HepG2 (cell line): ENCODE measurements around the gene SERPINE2. TPM values are rescaled to one million over a fixed set of nuclear protein-coding genes. Genes with fewer than 3 reads are reported as not detected.

Experiments
- ATAC-seq: fragments of 200-7000 bp; cut with Tn5 transposase; 3 replicates; pipeline ENCODE4 v1.9.1; 2020; ENCODE audit warnings: mild to moderate bottlenecking, moderate library complexity
- BruUV-seq: library from RNA; stranded (reverse); fragments of 400-500 nt; replicated peaks from 2 replicates; lab custom pipeline; 2021; lab: Mats Ljungman, UMichigan
- CTCF ChIA-PET: fragments of 300-600 bp; formaldehyde crosslinking; extraction: SDS; loops from one replicate; lab custom pipeline; 2021; ENCODE audit warnings: low total read pairs, inconsistent platforms, low intra/inter-chr PET ratio; lab: Yijun Ruan, JAX
- POLR2A ChIA-PET: fragments of 350-600 bp; sonication (Branson Sonifier 250); formaldehyde crosslinking; loops from one replicate; lab custom pipeline; 2020; ENCODE audit warnings: antibody characterized with exemption, inconsistent platforms; lab: Yijun Ruan, JAX
- DNase-seq: peaks from one replicate; pipeline ENCODE4 v3.0.0-alpha.2; 2015; ENCODE audit warnings: low spot score
- FAIRE-seq: peaks from 3 replicates; lab custom pipeline; 2011; peaks lifted over from hg19 to GRCh38; lab: Jason Lieb, UNC
- H2AFZ ChIP-seq: one replicate; pipeline ENCODE4 v1.6.1; 2011; ENCODE audit warnings: low read length, inconsistent platforms
- H3K27ac ChIP-seq: fragments of 300-600 bp; 3 replicates; pipeline ENCODE4 v1.8.0; 2011; ENCODE audit warnings: mixed run types, mild to moderate bottlenecking, mixed read lengths, low read length, inconsistent platforms; ENCODE audit not compliant: insufficient read depth; ENCODE audit errors: extremely low read length
- H3K27me3 ChIP-seq, 2 experiments: fragments of 200-600 bp in 1 of 2; 2 replicates in 1 of 2; 3 replicates in 1 of 2; pipeline versions ENCODE4 v1.6.0 to v1.8.0; 2011; ENCODE audit warnings: low read length in 2 of 2, mild to moderate bottlenecking in 2 of 2, moderate library complexity in 2 of 2, inconsistent platforms in 1 of 2; ENCODE audit not compliant: insufficient read depth in 2 of 2, control insufficient read depth in 1 of 2
- H3K36me3 ChIP-seq, 2 experiments: fragments of 200-600 bp in 1 of 2; replicated peaks in 1 of 2; 2 replicates in 1 of 2; 3 replicates in 1 of 2; pipeline versions ENCODE4 v1.5.1 to v1.8.0; 2011; ENCODE audit warnings: low read length in 2 of 2, inconsistent platforms in 1 of 2; ENCODE audit not compliant: insufficient read depth in 2 of 2, control insufficient read depth in 1 of 2
- H3K4me1 ChIP-seq: 2 replicates; pipeline ENCODE4 v1.5.1; 2012; ENCODE audit warnings: low read length, inconsistent platforms; ENCODE audit not compliant: insufficient read depth
- H3K4me2 ChIP-seq: 2 replicates; pipeline ENCODE4 v1.6.0; 2011; ENCODE audit warnings: low read depth, low read length, inconsistent platforms
- H3K4me3 ChIP-seq, 3 experiments: fragments of 200-600 bp in 1 of 3; sonication (generic), shearing (Covaris generic) in 1 of 3; replicated peaks in 1 of 3; 2 replicates each; pipeline ENCODE4 v1.5.1; 2011 to 2016; ENCODE audit warnings: low read length in 3 of 3, inconsistent platforms in 2 of 3, low read depth in 2 of 3, mild to moderate bottlenecking in 2 of 3, control low read depth in 1 of 3, mixed read lengths in 1 of 3; ENCODE audit not compliant: insufficient read depth in 1 of 3
- H3K79me2 ChIP-seq: one replicate; pipeline ENCODE4 v1.6.1; 2011; ENCODE audit warnings: low read length, inconsistent platforms; ENCODE audit not compliant: insufficient read depth
- H3K9ac ChIP-seq: 2 replicates; pipeline ENCODE4 v1.6.0; 2011; ENCODE audit warnings: mild to moderate bottlenecking, low read depth, low read length, inconsistent platforms; ENCODE audit not compliant: insufficient read depth
- H3K9me3 ChIP-seq: 2 replicates; pipeline ENCODE4 v1.5.1; 2012; ENCODE audit warnings: mild to moderate bottlenecking, low read length
- H4K20me1 ChIP-seq: 2 replicates; pipeline ENCODE4 v1.6.0; 2011; ENCODE audit warnings: inconsistent platforms, mild to moderate bottlenecking, low read length, moderate library complexity; ENCODE audit not compliant: insufficient read depth
- CENPBD1 ChIP-seq: sonication (generic); formaldehyde crosslinking; IDR thresholded peaks from 2 replicates; pipeline ENCODE4 v1.8.0; 2022; ENCODE audit warnings: missing genetic modification reagents, low read depth, mild to moderate bottlenecking, borderline replicate concordance
- FOXM1 ChIP-seq: sonication (generic); formaldehyde crosslinking; IDR thresholded peaks from 2 replicates; pipeline ENCODE4 v1.5.0; 2020; ENCODE audit warnings: missing genetic modification reagents
- KAT2B ChIP-seq: fragments of 150-350 bp; IDR thresholded peaks from 2 replicates; pipeline ENCODE4 v1.6.1; 2014; ENCODE audit warnings: low read depth, low read length, borderline replicate concordance
- PHB2 ChIP-seq: fragments of 450-650 bp; IDR thresholded peaks from 2 replicates; pipeline ENCODE4 v1.6.1; 2018; ENCODE audit not compliant: partially characterized antibody
- RFX3 ChIP-seq: IDR thresholded peaks from 2 replicates; pipeline ENCODE4 v1.6.1; 2016; ENCODE audit warnings: missing biosample characterization, missing genetic modification reagents
- TBL1XR1 ChIP-seq: fragments of 150-350 bp; IDR thresholded peaks from 2 replicates; pipeline ENCODE4 v1.6.1; 2014; ENCODE audit warnings: borderline replicate concordance, low read length; ENCODE audit not compliant: partially characterized antibody
- TCF7 ChIP-seq: sonication (generic); IDR thresholded peaks from 2 replicates; pipeline ENCODE4 v1.6.1; 2016; ENCODE audit warnings: antibody characterized with exemption, low read depth
- ZNF446 ChIP-seq: sonication (generic); formaldehyde crosslinking; IDR thresholded peaks from 2 replicates; pipeline ENCODE4 v1.5.0; 2020; ENCODE audit warnings: mild to moderate bottlenecking, missing genetic modification reagents
- WGBS: methylation state at CpG from one replicate; pipeline ENCODE4 v1.1.6; 2017; ENCODE audit warnings: low lambda C conversion rate; 5-methylcytosine and 5-hydroxymethylcytosine counted together
- in situ Hi-C: cut with HindIII; loops from 2 replicates; pipeline ENCODE4 v1.10.0; 2017; ENCODE audit warnings: low pct_unique_long_range_greater_than_20kb; ENCODE audit not compliant: extremely low pct_ligation_motif_present
- intact Hi-C: fragments of 100-400 bp; cut with micrococcal nuclease; formaldehyde crosslinking; loops from one replicate; pipeline ENCODE4 v1.10.0; 2022; ENCODE audit not compliant: unreplicated experiment
- polyA plus RNA-seq, 8 experiments: library from polyadenylated mRNA; depleted of rRNA in 3 of 8; stranded (reverse) in 7 of 8; unstranded in 1 of 8; fragments of >200 nt; fragmentation: Illumina TruSeq in 4 of 8; extraction: Trizol in 4 of 8; gene quantifications; 2 replicates each; pipeline versions ENCODE4 v1.2.1 to v1.2.3, GENCODE V29; 2011 to 2016; ENCODE audit warnings: low read depth in 4 of 8, missing spikeins in 1 of 8, mixed read lengths in 1 of 8; ENCODE audit not compliant: insufficient read depth in 1 of 8
- total RNA-seq, 5 experiments: library from RNA; depleted of rRNA; stranded (reverse); fragments of >200 nt; fragmentation: Illumina TruSeq; extraction: Trizol; gene quantifications; 2 replicates each; pipeline ENCODE4 v1.2.3, GENCODE V29; 2016; ENCODE audit warnings: low read depth in 1 of 5
- TF ChIP-seq, protein P1 (sequence below): sonication (generic); formaldehyde crosslinking; IDR thresholded peaks from 2 replicates; pipeline ENCODE4 v1.4.0; 2020; ENCODE audit warnings: missing genetic modification reagents
- TF ChIP-seq, protein P2 (sequence below): sonication (generic); formaldehyde crosslinking; IDR thresholded peaks from 2 replicates; pipeline ENCODE4 v1.5.1; 2020; ENCODE audit warnings: mild to moderate bottlenecking, missing genetic modification reagents
- TF ChIP-seq, protein P3 (sequence below): sonication (generic); formaldehyde crosslinking; IDR thresholded peaks from 2 replicates; pipeline ENCODE4 v1.5.0; 2020; ENCODE audit warnings: mild to moderate bottlenecking, missing genetic modification reagents, moderate library complexity
- TF ChIP-seq, protein P4 (sequence below): sonication (generic); formaldehyde crosslinking; IDR thresholded peaks from 2 replicates; pipeline ENCODE4 v1.5.1; 2020; ENCODE audit warnings: missing genetic modification reagents, mild to moderate bottlenecking, borderline replicate concordance
- TF ChIP-seq, protein P5 (sequence below): sonication (generic); formaldehyde crosslinking; IDR thresholded peaks from 2 replicates; pipeline ENCODE4 v1.4.0; 2020; ENCODE audit warnings: missing genetic modification reagents
- TF ChIP-seq, protein P6 (sequence below): sonication (generic); formaldehyde crosslinking; IDR thresholded peaks from 2 replicates; pipeline ENCODE4 v1.4.0; 2020; ENCODE audit warnings: missing genetic modification reagents; ENCODE audit errors: not compliant biosample characterization
- TF ChIP-seq, protein P7 (sequence below): sonication (generic); formaldehyde crosslinking; IDR thresholded peaks from 2 replicates; pipeline ENCODE4 v1.8.1; 2023; ENCODE audit warnings: mild to moderate bottlenecking, moderate library complexity, missing genetic modification reagents

Gene SERPINE2
- total and polyA plus RNA-seq, 2 of the 13 experiments (the other 11 are each of a cell fraction or from before 2014, with no cell fraction given), result 7.9 to 18.1 TPM

DNA sequence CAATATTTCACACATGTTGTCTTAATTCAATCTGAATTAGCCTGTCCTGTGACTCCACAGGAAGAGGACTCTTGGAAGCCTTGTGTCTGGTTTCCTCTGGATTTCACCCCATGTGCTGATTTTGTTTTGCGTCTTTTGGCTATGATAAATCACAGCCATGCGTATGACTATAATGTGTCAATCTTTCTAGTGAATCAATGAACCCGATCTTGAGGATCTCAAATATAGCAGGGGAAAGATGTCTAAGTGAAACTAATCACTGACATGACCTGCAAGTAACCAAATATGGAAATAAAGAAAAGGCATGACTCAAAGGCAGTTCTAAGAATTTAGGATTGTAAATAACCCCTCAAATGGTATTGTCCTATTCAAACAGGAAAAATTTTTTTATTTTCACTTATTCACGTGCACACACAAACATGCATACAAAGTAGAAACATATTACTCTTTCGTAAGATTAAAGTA lies 102.2 kb downstream of the SERPINE2 start:
- no peak for DNase-seq
- no peak overlapping the region for H3K4me3 ChIP-seq
- FAIRE-seq, result no peak
- ChIA-PET POLR2A (no interaction called here), CTCF (no interaction called here)
- H2AFZ ChIP-seq, result no peak overlapping the region
- peaks cover 79% of the 10 kb centered on the region for H3K4me1 ChIP-seq
- in situ Hi-C loops, result no loop called here
- 95% methylated on average over 5 of the region's 5 CpGs for WGBS
- intact Hi-C loops, result loop anchor here (1.0 kb wide), 1 partner anchor 15 kb away; no protein-coding TSS in a partner anchor
- peaks cover 86% of the 10 kb centered on the region for H3K79me2 ChIP-seq
- no peaks in the 10 kb centered on the region for H3K27me3 ChIP-seq
- H3K9ac ChIP-seq, result no peak overlapping the region
- H3K9me3 ChIP-seq, result no peaks in the 10 kb centered on the region
- BruUV-seq, result TSS peak; percentile 2
- H4K20me1 ChIP-seq, result peaks cover 4% of the 10 kb centered on the region; the same call in 1 of the 2 replicates
- no peaks in the 10 kb centered on the region for H3K36me3 ChIP-seq
- TF ChIP-seq FOXM1 (CRISPR knock-in tag) (no peak), RFX3 (no peak), CENPBD1 (CRISPR knock-in tag) (no peak), PHB2 (no peak), TBL1XR1 (no peak), ZNF446 (no peak), TCF7 (no peak), KAT2B (no peak)
- TF ChIP-seq, protein P1, sequence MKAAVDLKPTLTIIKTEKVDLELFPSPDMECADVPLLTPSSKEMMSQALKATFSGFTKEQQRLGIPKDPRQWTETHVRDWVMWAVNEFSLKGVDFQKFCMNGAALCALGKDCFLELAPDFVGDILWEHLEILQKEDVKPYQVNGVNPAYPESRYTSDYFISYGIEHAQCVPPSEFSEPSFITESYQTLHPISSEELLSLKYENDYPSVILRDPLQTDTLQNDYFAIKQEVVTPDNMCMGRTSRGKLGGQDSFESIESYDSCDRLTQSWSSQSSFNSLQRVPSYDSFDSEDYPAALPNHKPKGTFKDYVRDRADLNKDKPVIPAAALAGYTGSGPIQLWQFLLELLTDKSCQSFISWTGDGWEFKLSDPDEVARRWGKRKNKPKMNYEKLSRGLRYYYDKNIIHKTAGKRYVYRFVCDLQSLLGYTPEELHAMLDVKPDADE, result no peak
- TF ChIP-seq, protein P2, sequence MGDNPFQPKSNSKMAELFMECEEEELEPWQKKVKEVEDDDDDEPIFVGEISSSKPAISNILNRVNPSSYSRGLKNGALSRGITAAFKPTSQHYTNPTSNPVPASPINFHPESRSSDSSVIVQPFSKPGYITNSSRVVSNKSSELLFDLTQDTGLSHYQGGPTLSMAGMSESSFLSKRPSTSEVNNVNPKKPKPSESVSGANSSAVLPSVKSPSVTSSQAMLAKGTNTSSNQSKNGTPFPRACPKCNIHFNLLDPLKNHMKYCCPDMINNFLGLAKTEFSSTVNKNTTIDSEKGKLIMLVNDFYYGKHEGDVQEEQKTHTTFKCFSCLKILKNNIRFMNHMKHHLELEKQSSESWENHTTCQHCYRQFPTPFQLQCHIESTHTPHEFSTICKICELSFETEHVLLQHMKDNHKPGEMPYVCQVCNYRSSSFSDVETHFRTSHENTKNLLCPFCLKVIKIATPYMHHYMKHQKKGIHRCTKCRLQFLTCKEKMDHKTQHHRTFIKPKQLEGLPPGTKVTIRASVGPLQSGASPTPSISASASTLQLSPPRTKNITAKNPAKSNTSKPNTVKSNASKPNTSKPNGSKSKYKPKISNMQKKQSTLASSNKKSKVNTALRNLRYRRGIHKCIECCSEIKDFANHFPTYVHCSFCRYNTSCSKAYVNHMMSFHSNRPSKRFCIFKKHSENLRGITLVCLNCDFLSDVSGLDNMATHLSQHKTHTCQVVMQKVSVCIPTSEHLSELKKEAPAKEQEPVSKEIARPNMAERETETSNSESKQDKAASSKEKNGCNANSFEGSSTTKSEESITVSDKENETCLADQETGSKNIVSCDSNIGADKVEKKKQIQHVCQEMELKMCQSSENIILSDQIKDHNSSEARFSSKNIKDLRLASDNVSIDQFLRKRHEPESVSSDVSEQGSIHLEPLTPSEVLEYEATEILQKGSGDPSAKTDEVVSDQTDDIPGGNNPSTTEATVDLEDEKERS (CRISPR knock-in tag), result no peak
- TF ChIP-seq, protein P3, sequence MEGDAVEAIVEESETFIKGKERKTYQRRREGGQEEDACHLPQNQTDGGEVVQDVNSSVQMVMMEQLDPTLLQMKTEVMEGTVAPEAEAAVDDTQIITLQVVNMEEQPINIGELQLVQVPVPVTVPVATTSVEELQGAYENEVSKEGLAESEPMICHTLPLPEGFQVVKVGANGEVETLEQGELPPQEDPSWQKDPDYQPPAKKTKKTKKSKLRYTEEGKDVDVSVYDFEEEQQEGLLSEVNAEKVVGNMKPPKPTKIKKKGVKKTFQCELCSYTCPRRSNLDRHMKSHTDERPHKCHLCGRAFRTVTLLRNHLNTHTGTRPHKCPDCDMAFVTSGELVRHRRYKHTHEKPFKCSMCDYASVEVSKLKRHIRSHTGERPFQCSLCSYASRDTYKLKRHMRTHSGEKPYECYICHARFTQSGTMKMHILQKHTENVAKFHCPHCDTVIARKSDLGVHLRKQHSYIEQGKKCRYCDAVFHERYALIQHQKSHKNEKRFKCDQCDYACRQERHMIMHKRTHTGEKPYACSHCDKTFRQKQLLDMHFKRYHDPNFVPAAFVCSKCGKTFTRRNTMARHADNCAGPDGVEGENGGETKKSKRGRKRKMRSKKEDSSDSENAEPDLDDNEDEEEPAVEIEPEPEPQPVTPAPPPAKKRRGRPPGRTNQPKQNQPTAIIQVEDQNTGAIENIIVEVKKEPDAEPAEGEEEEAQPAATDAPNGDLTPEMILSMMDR (CRISPR knock-in tag), result no peak
- TF ChIP-seq, protein P4, sequence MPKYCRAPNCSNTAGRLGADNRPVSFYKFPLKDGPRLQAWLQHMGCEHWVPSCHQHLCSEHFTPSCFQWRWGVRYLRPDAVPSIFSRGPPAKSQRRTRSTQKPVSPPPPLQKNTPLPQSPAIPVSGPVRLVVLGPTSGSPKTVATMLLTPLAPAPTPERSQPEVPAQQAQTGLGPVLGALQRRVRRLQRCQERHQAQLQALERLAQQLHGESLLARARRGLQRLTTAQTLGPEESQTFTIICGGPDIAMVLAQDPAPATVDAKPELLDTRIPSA (CRISPR knock-in tag), result no peak
- TF ChIP-seq, protein P5, sequence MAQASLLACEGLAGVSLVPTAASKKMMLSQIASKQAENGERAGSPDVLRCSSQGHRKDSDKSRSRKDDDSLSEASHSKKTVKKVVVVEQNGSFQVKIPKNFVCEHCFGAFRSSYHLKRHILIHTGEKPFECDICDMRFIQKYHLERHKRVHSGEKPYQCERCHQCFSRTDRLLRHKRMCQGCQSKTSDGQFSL, result no peak
- TF ChIP-seq, protein P6, sequence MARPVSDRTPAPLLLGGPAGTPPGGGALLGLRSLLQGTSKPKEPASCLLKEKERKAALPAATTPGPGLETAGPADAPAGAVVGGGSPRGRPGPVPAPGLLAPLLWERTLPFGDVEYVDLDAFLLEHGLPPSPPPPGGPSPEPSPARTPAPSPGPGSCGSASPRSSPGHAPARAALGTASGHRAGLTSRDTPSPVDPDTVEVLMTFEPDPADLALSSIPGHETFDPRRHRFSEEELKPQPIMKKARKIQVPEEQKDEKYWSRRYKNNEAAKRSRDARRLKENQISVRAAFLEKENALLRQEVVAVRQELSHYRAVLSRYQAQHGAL (CRISPR knock-in tag), result no peak
- TF ChIP-seq, protein P7, sequence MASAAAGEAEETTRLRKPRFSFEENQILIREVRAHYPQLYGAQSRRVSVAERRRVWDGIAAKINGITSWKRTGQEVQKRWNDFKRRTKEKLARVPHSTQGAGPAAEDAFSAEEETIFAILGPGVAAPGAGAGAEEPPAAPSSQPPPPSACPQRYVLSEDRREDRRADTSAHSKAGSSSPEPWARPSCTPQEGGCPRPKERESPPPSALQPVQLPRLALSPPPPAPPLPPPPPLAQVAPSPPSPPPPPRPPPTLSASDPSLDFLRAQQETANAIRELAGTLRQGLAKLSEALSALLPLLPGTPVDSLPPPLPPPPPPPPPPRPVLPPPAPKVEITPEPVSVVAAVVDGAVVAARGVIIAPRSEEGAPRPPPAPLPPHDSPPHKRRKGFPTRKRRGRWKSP (CRISPR knock-in tag), result no peak
- no peak for ATAC-seq
- no peak overlapping the region for H3K27ac ChIP-seq
- no peak overlapping the region for H3K4me2 ChIP-seq
